K562 (cell line): Measurements from ENCODE around the gene CLCNKA. TPM values are rescaled to one million over a fixed set of nuclear protein-coding genes. Genes with fewer than 3 reads are reported as not detected.

Experiments used
- ARID1B ChIP-seq: fragments of 450-650 bp; IDR thresholded peaks from 2 replicates; pipeline ENCODE4 v1.6.1; 2016; ENCODE audit warnings: antibody characterized with exemption, mild to moderate bottlenecking, inconsistent platforms
- ARNT ChIP-seq, 2 experiments: fragments of 450-650 bp; IDR thresholded peaks; 2 replicates each; pipeline ENCODE4 v1.6.1; 2016; ENCODE audit warnings: mild to moderate bottlenecking in 1 of 2
- ATF1 ChIP-seq, 2 experiments: fragments of 450-650 bp in 1 of 2; IDR thresholded peaks; 2 replicates each; pipeline ENCODE4 v1.6.1; 2016; ENCODE audit warnings: missing compliant biosample characterization in 1 of 2, missing genetic modification characterization in 1 of 2
- CBX3 ChIP-seq, 2 experiments: IDR thresholded peaks; 1 replicate in 1 of 2; 2 replicates in 1 of 2; pipeline ENCODE4 v1.6.1; 2012; ENCODE audit warnings: inconsistent platforms in 2 of 2, low read length in 2 of 2, borderline replicate concordance in 1 of 2, control low read depth in 1 of 2
- CEBPG ChIP-seq, 3 experiments: fragments of 200-800 bp in 1 of 3; sonication (Bioruptor generic) in 1 of 3; sonication (generic) in 1 of 3; formaldehyde crosslinking in 1 of 3; IDR thresholded peaks in 2 of 3; conservative IDR thresholded peaks in 1 of 3; 2 replicates each; pipeline versions ENCODE4 v1.6.1 to v1.8.0; 2016 to 2022; ENCODE audit warnings: missing compliant biosample characterization in 2 of 3, missing genetic modification characterization in 2 of 3, mild to moderate bottlenecking in 1 of 3, missing genetic modification reagents in 1 of 3
- CREM ChIP-seq: IDR thresholded peaks from 2 replicates; pipeline ENCODE4 v1.6.1; 2014; ENCODE audit warnings: antibody characterized with exemption, low read depth
- HDAC8 ChIP-seq: fragments of 450-650 bp; IDR thresholded peaks from 2 replicates; pipeline ENCODE4 v1.6.1; 2016; ENCODE audit warnings: mild to moderate bottlenecking, missing genetic modification characterization, moderate library complexity, missing compliant biosample characterization
- MED1 ChIP-seq: sonication (generic); formaldehyde crosslinking; IDR thresholded peaks from 2 replicates; pipeline ENCODE4 v1.8.1; 2023; ENCODE audit warnings: missing genetic modification reagents, borderline replicate concordance
- MEF2A ChIP-seq: IDR thresholded peaks from 2 replicates; pipeline ENCODE4 v1.6.1; 2011; ENCODE audit warnings: low read depth, mild to moderate bottlenecking, low read length, moderate library complexity; ENCODE audit not compliant: control insufficient read depth
- MIER1 ChIP-seq: fragments of 450-650 bp; IDR thresholded peaks from 2 replicates; pipeline ENCODE4 v1.6.1; 2016; ENCODE audit warnings: antibody characterized with exemption, mild to moderate bottlenecking, low read depth
- MLLT1 ChIP-seq, 2 experiments: fragments of 450-650 bp; IDR thresholded peaks; 2 replicates each; pipeline ENCODE4 v1.6.1; 2016
- SREBF1 ChIP-seq: fragments of 150-350 bp; IDR thresholded peaks from 2 replicates; pipeline ENCODE4 v1.6.1; 2014; ENCODE audit warnings: antibody characterized with exemption, low read depth, low read length, borderline replicate concordance
- STAT5B ChIP-seq: fragments of 250-450 bp; sonication (Bioruptor Pico); IDR thresholded peaks from 2 replicates; pipeline ENCODE4 v1.8.0; 2021; ENCODE audit warnings: mild to moderate bottlenecking, inconsistent platforms
- TAF15 ChIP-seq: fragments of 200-400 bp; formaldehyde crosslinking; IDR thresholded peaks from 2 replicates; pipeline ENCODE4 v1.6.1; 2017; ENCODE audit warnings: mild to moderate bottlenecking, low read depth, low read length, moderate library complexity
- TEAD2 ChIP-seq: fragments of 450-650 bp; IDR thresholded peaks from 2 replicates; pipeline ENCODE4 v1.6.1; 2016; ENCODE audit warnings: missing genetic modification characterization, control low read depth, missing compliant biosample characterization
- ZNF511 ChIP-seq: sonication (generic); formaldehyde crosslinking; IDR thresholded peaks from 2 replicates; pipeline ENCODE4 v1.8.0; 2022; ENCODE audit warnings: mild to moderate bottlenecking, missing genetic modification reagents
- ZNF76 ChIP-seq: fragments of 250-450 bp; sonication (Bioruptor Pico); IDR thresholded peaks from 2 replicates; pipeline ENCODE4 v1.4.0; 2020; ENCODE audit warnings: mild to moderate bottlenecking, moderate library complexity, borderline replicate concordance
- polyA plus RNA-seq, 8 experiments: library from polyadenylated mRNA; depleted of rRNA in 4 of 8; stranded (reverse) in 5 of 8; unstranded in 3 of 8; fragments of >200 nt; fragmentation: Nextera tagmentation in 2 of 8; fragmentation: Illumina TruSeq in 1 of 8; extraction: Ambion mirVana in 2 of 8; extraction: Trizol in 1 of 8; gene quantifications; 2 replicates each; pipeline versions ENCODE4 v1.2.1 to v1.2.3, GENCODE V29; 2011 to 2014; ENCODE audit warnings: inconsistent platforms in 1 of 8, missing spikeins in 1 of 8
- total RNA-seq, 7 experiments: library from RNA; depleted of rRNA in 6 of 7; stranded (reverse); fragments of >200 nt in 6 of 7; fragmentation: Illumina TruSeq in 2 of 7; extraction: Trizol in 2 of 7; gene quantifications; 2 replicates each; pipeline versions ENCODE4 v1.2.1 to v1.2.3, GENCODE V29; 2011 to 2021; ENCODE audit warnings: low replicate concordance in 1 of 7
- TF ChIP-seq, protein P1 (sequence below): sonication (generic); formaldehyde crosslinking; IDR thresholded peaks from 2 replicates; pipeline ENCODE4 v1.4.0; 2020; ENCODE audit warnings: mild to moderate bottlenecking, missing genetic modification reagents
- TF ChIP-seq, protein P2 (sequence below): IDR thresholded peaks from 3 replicates; pipeline ENCODE4 v1.6.1; 2011; ENCODE audit warnings: borderline replicate concordance, mild to moderate bottlenecking; ENCODE audit not compliant: insufficient read length, insufficient read depth
- TF ChIP-seq, protein P3 (sequence below), 2 experiments: fragments of 450-650 bp in 1 of 2; sonication (generic) in 1 of 2; formaldehyde crosslinking; conservative IDR thresholded peaks; 2 replicates each; pipeline versions ENCODE4 v1.4.0 to v1.8.1; 2020 to 2022; ENCODE audit warnings: mild to moderate bottlenecking in 1 of 2, missing genetic modification reagents in 1 of 2

Gene CLCNKA
- total and polyA plus RNA-seq, 9 of the 15 experiments (the other 6 are each of a cell fraction or from before 2014, with no cell fraction given): 0.03 to 0.37 (median 0.10) TPM; not detected in 3

DNA sequence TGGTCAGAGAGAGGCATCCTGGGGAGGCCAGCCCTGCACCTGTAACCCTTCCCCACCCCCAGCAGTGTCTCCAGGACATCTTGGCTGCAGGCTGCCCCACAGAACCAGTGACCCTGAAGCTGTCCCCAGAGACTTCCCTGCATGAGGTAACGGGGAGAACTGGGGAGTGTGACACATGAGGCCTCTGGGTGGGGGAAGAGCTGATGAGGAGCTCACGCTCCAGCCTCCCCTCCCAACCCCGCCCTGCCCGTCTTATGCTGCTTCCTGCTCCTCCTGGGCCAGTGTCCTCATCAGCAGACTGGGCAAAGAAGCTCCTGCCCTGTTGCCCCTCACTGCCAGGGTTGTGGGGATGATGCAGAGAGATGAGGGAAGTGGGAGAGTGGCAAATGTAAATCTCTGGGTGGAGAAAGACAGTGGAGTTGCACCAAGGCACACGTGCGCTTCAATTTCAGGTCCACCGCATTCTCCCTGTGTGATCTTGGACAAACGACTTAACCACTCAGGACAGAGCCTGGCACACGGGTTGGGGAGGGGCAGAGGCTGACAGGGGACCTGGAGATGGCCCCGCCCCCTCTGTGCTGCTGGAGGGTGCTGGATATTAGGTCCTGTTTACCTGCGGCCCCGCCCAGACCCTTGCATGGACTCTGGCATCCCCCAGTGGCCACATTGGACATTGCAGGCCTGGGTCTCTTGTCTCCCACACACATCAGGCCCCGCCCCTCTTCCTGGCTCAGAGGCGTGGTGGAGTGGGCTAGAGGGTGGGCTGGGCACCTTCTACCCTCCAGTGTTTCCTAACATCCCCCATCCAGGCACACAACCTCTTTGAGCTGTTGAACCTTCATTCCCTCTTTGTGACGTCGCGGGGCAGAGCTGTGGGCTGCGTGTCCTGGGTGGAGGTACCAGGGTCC lies 34.0 kb downstream of the CLCNKA start (continued):
- TF ChIP-seq MLLT1 (IDR thresholded peaks at IDR 0.05) (0 out of 4 replicates have a peak, but pooled peaks of 1 of the 2 experiments have one; percentile 23), MIER1 (peak; percentile 54; the same call in 1 of the 2 replicates), MED1 (CRISPR knock-in tag) (no peak), CREM (peak; percentile 63), TAF15 (no peak), ARID1B (peak; percentile 52; the same call in 1 of the 2 replicates), MEF2A (peak; percentile 87), ZNF511 (CRISPR knock-in tag) (no peak), ATF1 (CRISPR knock-in tag; IDR thresholded peaks at IDR 0.05) (no peak), ATF1 (tag; IDR thresholded peaks at IDR 0.05) (no peak), SREBF1 (no peak), STAT5B (no peak), TEAD2 (tag) (no peak), ZNF76 (CRISPR knock-in tag) (no peak), CBX3 (IDR thresholded peaks at IDR 0.05; ENCODE audit: borderline replicate concordance in 1 of 2, low read length in 2 of 2) (peak in 1 of 2 experiments; percentile 10; a peak in 1 of 3 replicates), CEBPG (CRISPR knock-in tag; IDR thresholded peaks at IDR 0.05) (no peak), CEBPG (tag; conservative IDR thresholded peaks at IDR 0.05 in 1 of 2, IDR thresholded peaks at IDR 0.05 in 1 of 2) (no peak), ARNT (IDR thresholded peaks at IDR 0.05) (no peak; a peak in 1 of 4 replicates), HDAC8 (tag) (no peak)
- TF ChIP-seq, protein P1, sequence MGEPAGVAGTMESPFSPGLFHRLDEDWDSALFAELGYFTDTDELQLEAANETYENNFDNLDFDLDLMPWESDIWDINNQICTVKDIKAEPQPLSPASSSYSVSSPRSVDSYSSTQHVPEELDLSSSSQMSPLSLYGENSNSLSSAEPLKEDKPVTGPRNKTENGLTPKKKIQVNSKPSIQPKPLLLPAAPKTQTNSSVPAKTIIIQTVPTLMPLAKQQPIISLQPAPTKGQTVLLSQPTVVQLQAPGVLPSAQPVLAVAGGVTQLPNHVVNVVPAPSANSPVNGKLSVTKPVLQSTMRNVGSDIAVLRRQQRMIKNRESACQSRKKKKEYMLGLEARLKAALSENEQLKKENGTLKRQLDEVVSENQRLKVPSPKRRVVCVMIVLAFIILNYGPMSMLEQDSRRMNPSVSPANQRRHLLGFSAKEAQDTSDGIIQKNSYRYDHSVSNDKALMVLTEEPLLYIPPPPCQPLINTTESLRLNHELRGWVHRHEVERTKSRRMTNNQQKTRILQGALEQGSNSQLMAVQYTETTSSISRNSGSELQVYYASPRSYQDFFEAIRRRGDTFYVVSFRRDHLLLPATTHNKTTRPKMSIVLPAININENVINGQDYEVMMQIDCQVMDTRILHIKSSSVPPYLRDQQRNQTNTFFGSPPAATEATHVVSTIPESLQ (CRISPR knock-in tag): no peak
- TF ChIP-seq, protein P2, sequence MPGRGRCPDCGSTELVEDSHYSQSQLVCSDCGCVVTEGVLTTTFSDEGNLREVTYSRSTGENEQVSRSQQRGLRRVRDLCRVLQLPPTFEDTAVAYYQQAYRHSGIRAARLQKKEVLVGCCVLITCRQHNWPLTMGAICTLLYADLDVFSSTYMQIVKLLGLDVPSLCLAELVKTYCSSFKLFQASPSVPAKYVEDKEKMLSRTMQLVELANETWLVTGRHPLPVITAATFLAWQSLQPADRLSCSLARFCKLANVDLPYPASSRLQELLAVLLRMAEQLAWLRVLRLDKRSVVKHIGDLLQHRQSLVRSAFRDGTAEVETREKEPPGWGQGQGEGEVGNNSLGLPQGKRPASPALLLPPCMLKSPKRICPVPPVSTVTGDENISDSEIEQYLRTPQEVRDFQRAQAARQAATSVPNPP: no peak
- TF ChIP-seq, protein P3, sequence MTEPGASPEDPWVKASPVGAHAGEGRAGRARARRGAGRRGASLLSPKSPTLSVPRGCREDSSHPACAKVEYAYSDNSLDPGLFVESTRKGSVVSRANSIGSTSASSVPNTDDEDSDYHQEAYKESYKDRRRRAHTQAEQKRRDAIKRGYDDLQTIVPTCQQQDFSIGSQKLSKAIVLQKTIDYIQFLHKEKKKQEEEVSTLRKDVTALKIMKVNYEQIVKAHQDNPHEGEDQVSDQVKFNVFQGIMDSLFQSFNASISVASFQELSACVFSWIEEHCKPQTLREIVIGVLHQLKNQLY (CRISPR knock-in tag; conservative IDR thresholded peaks at IDR 0.05): no peak; a peak in 1 of 4 replicates
